Fibroblast of pulmonary artery (primary cell): ENCODE data around the gene EMC7.
A peak's percentile ranks its signal among the peaks of the same experiment; 100 is the strongest.

Experiments used
- DNase-seq: peaks from one replicate; pipeline ENCODE4 v3.0.0-alpha.2; 2010; ENCODE audit warnings: low read depth
- H3K4me3 ChIP-seq: replicated peaks from 2 replicates; pipeline ENCODE4 v1.5.1; 2011; ENCODE audit warnings: low read depth, mild to moderate bottlenecking, control low read depth, low read length, moderate library complexity
- CTCF ChIP-seq: IDR thresholded peaks from 2 replicates; pipeline ENCODE4 v1.5.1; 2011; ENCODE audit warnings: mild to moderate bottlenecking, control low read depth, low read length, inconsistent platforms; ENCODE audit errors: missing control alignments

Gene EMC7

DNA sequence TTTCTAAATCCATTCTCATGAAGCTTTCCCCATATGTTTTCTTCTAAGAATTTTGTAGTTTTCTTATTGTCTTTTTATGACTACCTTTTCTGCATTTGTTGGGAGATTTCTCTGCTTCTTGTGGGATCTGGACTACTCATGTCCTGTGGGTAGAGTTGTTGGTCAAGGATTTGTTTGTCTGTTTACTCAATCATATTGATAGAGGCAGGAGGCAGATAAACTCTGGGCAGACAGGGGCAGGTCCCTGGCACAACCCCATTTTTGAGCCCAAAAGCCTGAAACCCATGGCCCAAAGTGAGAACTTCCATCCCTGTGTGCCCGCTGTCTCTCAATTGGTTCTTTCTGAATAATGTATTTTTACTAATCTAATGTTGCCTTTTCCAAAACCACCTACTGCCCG lies 12.6 kb upstream of the EMC7 start:
- TF ChIP-seq CTCF = no peak
- H3K4me3 ChIP-seq = no peak overlapping the region
- DNase-seq = no peak

DNA sequence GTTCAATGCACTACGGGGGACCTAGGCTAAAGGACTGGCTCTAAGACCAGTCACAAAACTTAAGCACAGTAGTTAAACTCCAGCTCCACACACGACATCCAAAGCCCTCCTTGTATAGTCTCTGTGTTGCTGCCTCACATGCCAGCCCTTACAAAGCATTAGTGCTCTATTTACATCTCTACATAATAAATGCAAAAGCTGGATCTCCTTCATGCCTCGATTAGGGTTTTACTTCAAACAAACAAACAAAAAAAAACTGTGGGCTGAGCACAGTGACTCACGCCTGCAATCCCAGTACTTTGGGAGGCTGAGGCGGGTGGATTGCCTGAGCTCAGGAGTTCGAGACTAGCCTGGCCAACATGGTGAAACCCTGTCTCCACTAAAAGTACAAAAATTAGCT lies 9.8 kb upstream of the EMC7 start:
- no peak for DNase-seq
- H3K4me3 ChIP-seq = no peak overlapping the region
- no peak for TF ChIP-seq CTCF

- peak; percentile 69 for DNase-seq
- TF ChIP-seq CTCF = peak; percentile 87
- H3K4me3 ChIP-seq = no peak overlapping the region
Measured at GRCh38 chr15:34109797-34110663, 8.4 kb upstream of the EMC7 start.

GRCh38 chr15:34107315-34107714 lies 5.7 kb upstream of the EMC7 start:
- no peak for DNase-seq
- no peak overlapping the region for H3K4me3 ChIP-seq
- no peak for TF ChIP-seq CTCF

GRCh38 chr15:34106423-34106822 lies 4.8 kb upstream of the EMC7 start:
- TF ChIP-seq CTCF = no peak
- H3K4me3 ChIP-seq = no peak overlapping the region
- DNase-seq = no peak

DNA sequence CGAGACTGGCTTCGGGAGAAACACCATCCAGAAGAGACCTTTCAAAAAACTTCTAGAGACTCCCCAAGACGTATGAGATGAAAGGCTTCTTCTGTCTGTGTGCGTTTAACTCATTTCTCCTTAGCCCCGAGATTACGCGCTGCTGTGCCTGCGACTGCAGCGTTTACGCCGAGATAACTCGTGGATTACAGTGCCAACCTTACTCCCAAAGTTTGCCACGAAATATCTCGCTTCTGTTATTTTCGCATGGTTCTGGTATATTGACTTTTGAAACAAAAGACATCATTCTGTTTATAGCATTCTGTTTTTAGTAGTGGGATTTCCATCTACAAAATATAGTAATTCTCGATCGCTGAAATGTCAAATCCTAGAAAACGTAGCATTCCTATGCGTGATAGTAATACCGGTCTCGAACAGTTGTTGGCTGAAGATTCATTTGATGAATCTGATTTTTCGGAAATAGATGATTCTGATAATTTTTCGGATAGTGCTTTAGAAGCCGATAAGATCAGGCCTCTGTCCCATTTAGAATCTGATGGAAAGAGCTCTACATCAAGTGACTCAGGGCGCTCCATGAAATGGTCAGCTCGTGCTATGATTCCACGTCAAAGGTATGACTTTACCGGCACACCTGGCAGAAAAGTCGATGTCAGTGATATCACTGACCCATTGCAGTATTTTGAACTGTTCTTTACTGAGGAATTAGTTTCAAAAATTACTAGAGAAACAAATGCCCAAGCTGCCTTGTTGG lies 688 bp upstream of the EMC7 start:
- no peak for TF ChIP-seq CTCF
- no peak for DNase-seq
- peak overlapping the region; percentile 99 for H3K4me3 ChIP-seq

- TF ChIP-seq CTCF = no peak
- H3K4me3 ChIP-seq = no peak overlapping the region
- DNase-seq = no peak
Measured at GRCh38 chr15:34099914-34100313, 1.7 kb downstream of the EMC7 start.
